BLaER1 (cell line): ENCODE measurements around the gene FURIN.
"Not testable (repeated sequence)": the region's sequence is repeated elsewhere in the genome, so short reads cannot be mapped to it uniquely, and the experiment has no call there.

Experiments used
- H3K27ac ChIP-seq: shearing (Covaris generic); formaldehyde crosslinking; 2 replicates; pipeline ENCODE4 v1.8.1; 2022
- H3K27me3 ChIP-seq: shearing (Covaris generic); formaldehyde crosslinking; 2 replicates; pipeline ENCODE4 v1.8.1; 2022
- H3K36me3 ChIP-seq: shearing (Covaris generic); formaldehyde crosslinking; 2 replicates; pipeline ENCODE4 v1.8.1; 2022
- H3K4me1 ChIP-seq: shearing (Covaris generic); formaldehyde crosslinking; 2 replicates; pipeline ENCODE4 v1.8.1; 2022
- H3K4me2 ChIP-seq: shearing (Covaris generic); formaldehyde crosslinking; 2 replicates; pipeline ENCODE4 v1.8.1; 2022
- H3K4me3 ChIP-seq: shearing (Covaris generic); formaldehyde crosslinking; 2 replicates; pipeline ENCODE4 v1.8.1; 2022
- H3K9ac ChIP-seq: shearing (Covaris generic); formaldehyde crosslinking; 2 replicates; pipeline ENCODE4 v1.8.1; 2022
- H3K9me3 ChIP-seq: shearing (Covaris generic); formaldehyde crosslinking; 2 replicates; pipeline ENCODE4 v1.8.1; 2022
- H4K20me1 ChIP-seq: shearing (Covaris generic); formaldehyde crosslinking; 2 replicates; pipeline ENCODE4 v1.8.1; 2022
- Cebpa-rat ChIP-seq: shearing (Covaris generic); IDR thresholded peaks from 2 replicates; pipeline ENCODE4 v1.8.1; 2022

FURIN gene

GRCh38 chr15:90840157-90840855, 28.1 kb upstream of the FURIN start:
- Histone ChIP-seq H3K27ac (peak overlapping the region; percentile 91), H3K9ac (peak overlapping the region; percentile 81), H3K36me3 (peaks cover 18% of the 10 kb centered on the region; the same call in 1 of the 2 replicates), H3K9me3 (no peaks in the 10 kb centered on the region), H3K4me2 (peak overlapping the region; percentile 90), H3K4me3 (peak overlapping the region; percentile 64), H4K20me1 (peaks cover under 1% of the 10 kb centered on the region; the same call in 1 of the 2 replicates), H3K4me1 (peaks cover 62% of the 10 kb centered on the region), H3K27me3 (no peaks in the 10 kb centered on the region)
- TF ChIP-seq Cebpa-rat: no peak

- peak overlapping the region; percentile 90 for H3K4me2 ChIP-seq
- no peaks in the 10 kb centered on the region for H3K27me3 ChIP-seq
- H4K20me1 ChIP-seq: peaks cover 6% of the 10 kb centered on the region; the same call in 1 of the 2 replicates
- no peak overlapping the region for H3K27ac ChIP-seq
- peaks cover 66% of the 10 kb centered on the region for H3K4me1 ChIP-seq
- peaks cover 18% of the 10 kb centered on the region; the same call in 1 of the 2 replicates for H3K36me3 ChIP-seq
- H3K9ac ChIP-seq: no peak overlapping the region; the same call in 1 of the 2 replicates
- TF ChIP-seq Cebpa-rat: no peak
- H3K4me3 ChIP-seq: no peak overlapping the region; the same call in 1 of the 2 replicates
- H3K9me3 ChIP-seq: no peaks in the 10 kb centered on the region
Observed at GRCh38 chr15:90840954-90841353, 27.4 kb upstream of the FURIN start.

DNA sequence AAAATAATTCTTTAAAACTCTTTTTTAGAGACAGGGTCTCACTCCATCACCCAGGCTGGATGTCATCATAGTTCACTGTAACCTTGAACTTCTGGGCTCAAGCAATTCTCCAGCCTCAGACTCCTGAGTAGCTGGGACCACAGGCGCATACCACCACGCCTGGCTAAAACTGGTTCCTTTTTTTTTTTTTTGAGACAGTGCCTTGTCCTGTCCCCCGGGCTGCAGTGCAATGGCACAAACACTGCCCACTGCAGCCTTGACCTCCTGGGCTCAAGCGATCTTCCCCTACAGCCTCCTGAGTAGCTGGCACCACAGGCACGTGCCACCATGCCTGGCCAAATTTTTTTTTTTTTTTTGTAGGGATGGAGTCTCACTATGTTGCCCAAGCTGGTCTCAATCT, 23.7 kb upstream of the FURIN start:
- Histone ChIP-seq H3K36me3 (peaks cover 18% of the 10 kb centered on the region; the same call in 1 of the 2 replicates), H3K27ac (0 out of 2 replicates have a peak overlapping the region, but pooled peaks have one; percentile 55), H4K20me1 (peaks cover 6% of the 10 kb centered on the region; the same call in 1 of the 2 replicates), H3K4me2 (peak overlapping the region; percentile 47), H3K4me3 (no peak overlapping the region), H3K9ac (no peak overlapping the region), H3K27me3 (no peaks in the 10 kb centered on the region), H3K9me3 (no peaks in the 10 kb centered on the region), H3K4me1 (peaks cover 30% of the 10 kb centered on the region)
- no peak for TF ChIP-seq Cebpa-rat

DNA sequence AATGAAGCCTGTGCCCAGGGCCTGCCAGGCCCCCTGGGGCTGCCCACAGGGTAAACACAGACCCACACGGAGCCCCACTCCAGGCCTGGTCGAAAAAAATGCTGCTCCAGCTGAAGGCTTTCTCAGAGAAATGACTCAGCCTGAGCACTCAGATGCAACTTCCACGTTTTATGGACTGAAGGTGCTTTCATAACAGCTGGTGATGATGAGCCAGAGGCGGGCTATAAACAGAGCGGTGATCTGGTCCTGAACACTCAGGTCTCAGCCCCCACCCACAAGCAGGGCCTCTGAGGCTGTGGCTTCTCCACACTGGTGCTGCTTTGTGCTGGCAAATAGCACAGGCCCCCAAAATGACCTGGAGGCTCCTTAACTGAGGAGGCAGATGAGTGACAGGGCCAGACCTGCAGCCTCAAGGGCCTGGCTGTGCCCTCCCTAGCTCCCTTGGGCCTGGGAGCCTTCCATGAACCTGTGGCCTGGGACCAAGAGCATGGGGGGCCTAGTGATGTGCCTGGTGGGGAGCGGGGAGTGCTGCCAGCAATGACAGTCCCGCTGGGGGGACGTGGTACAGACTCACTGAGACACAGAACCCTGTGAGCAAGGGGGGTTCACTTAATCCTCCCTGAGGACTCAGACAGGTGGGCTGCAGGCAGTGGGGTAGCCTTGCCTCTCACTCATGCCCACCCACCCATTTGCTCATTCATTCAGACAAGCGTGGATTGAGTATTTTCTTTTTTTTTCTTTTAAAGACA, 23.0 kb upstream of the FURIN start:
- no peak for TF ChIP-seq Cebpa-rat
- Histone ChIP-seq H3K9me3 (no peaks in the 10 kb centered on the region), H3K27me3 (no peaks in the 10 kb centered on the region), H3K4me3 (no peak overlapping the region), H3K4me1 (peaks cover 23% of the 10 kb centered on the region), H3K9ac (no peak overlapping the region), H4K20me1 (peaks cover 6% of the 10 kb centered on the region; the same call in 1 of the 2 replicates), H3K27ac (0 out of 2 replicates have a peak overlapping the region, but pooled peaks have one; percentile 55), H3K4me2 (peak overlapping the region; percentile 47), H3K36me3 (peaks cover 18% of the 10 kb centered on the region; the same call in 1 of the 2 replicates)

GRCh38 chr15:90849424-90849823, 19.0 kb upstream of the FURIN start:
- H3K4me2 ChIP-seq, H3K27me3 ChIP-seq, H3K27ac ChIP-seq, H3K9me3 ChIP-seq, H3K9ac ChIP-seq, H3K4me3 ChIP-seq, H3K36me3 ChIP-seq: not testable (repeated sequence)
- Histone ChIP-seq H4K20me1 (peaks cover 16% of the 10 kb centered on the region), H3K4me1 (peaks cover 50% of the 10 kb centered on the region)

DNA sequence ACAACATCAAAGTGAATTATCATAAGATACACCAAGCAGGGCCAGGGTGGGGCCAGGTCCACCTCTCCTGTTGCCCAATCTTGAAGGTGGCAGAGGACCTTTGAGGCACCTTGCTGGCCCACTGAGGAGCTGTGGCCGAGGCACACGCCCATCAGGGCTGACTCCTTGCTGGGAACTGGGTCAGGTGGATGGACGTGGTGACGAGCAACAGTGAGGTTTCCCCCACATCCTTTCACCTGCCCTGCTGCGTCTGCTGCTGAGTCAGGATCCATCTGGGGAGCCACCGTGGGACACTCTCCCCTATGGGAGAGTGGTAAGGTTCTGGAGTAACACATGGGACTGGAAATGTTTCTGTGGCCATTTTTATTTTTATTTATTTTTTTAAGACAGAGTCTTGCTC, 17.3 kb upstream of the FURIN start:
- Histone ChIP-seq H3K9ac (no peak overlapping the region), H3K27ac (no peak overlapping the region), H4K20me1 (peaks cover 10% of the 10 kb centered on the region), H3K36me3 (peaks cover 9% of the 10 kb centered on the region), H3K9me3 (no peaks in the 10 kb centered on the region), H3K4me2 (peak overlapping the region; percentile 84), H3K27me3 (no peaks in the 10 kb centered on the region), H3K4me1 (peaks cover 42% of the 10 kb centered on the region), H3K4me3 (no peak overlapping the region)
- TF ChIP-seq Cebpa-rat: no peak

DNA sequence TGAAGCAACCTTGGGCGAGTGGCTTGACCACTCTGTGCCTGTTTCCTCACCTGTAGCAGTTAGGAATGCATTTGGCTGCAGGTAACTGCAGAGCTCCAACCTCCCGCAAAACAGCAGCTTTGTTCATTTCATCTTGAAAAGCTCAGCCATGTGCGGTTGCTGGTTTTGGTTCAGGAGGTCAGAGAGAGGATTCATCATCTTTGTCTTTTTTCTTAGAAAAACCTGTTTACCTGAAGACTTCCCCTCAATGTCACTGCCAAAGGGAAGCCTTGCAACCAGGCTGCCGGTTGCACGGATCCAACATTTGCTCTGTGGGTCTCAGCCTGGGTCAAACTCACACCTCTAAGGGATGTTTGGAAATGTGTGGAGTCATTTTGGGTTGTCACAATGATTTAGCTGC, 16.4 kb upstream of the FURIN start:
- no peak overlapping the region; the same call in 1 of the 2 replicates for H3K9ac ChIP-seq
- TF ChIP-seq Cebpa-rat: no peak
- peak overlapping the region; percentile 84 for H3K4me2 ChIP-seq
- H3K4me1 ChIP-seq: peaks cover 42% of the 10 kb centered on the region
- no peak overlapping the region for H3K27ac ChIP-seq
- no peaks in the 10 kb centered on the region for H3K27me3 ChIP-seq
- H3K36me3 ChIP-seq: peaks cover 9% of the 10 kb centered on the region
- H4K20me1 ChIP-seq: peaks cover 10% of the 10 kb centered on the region
- no peaks in the 10 kb centered on the region for H3K9me3 ChIP-seq
- no peak overlapping the region for H3K4me3 ChIP-seq

GRCh38 chr15:90855139-90855538, 13.2 kb upstream of the FURIN start:
- no peak overlapping the region for H3K9ac ChIP-seq
- peaks cover 10% of the 10 kb centered on the region for H4K20me1 ChIP-seq
- peaks cover 9% of the 10 kb centered on the region for H3K36me3 ChIP-seq
- no peaks in the 10 kb centered on the region for H3K9me3 ChIP-seq
- no peak for TF ChIP-seq Cebpa-rat
- no peak overlapping the region for H3K4me2 ChIP-seq
- no peak overlapping the region for H3K4me3 ChIP-seq
- peaks cover 42% of the 10 kb centered on the region for H3K4me1 ChIP-seq
- no peaks in the 10 kb centered on the region for H3K27me3 ChIP-seq
- H3K27ac ChIP-seq: no peak overlapping the region

GRCh38 chr15:90857337-90857736, 11.1 kb upstream of the FURIN start:
- Histone ChIP-seq H3K27ac (no peak overlapping the region), H3K4me2 (no peak overlapping the region), H4K20me1 (peaks cover 5% of the 10 kb centered on the region), H3K27me3 (no peaks in the 10 kb centered on the region), H3K36me3 (no peaks in the 10 kb centered on the region), H3K4me1 (peaks cover 26% of the 10 kb centered on the region), H3K4me3 (no peak overlapping the region), H3K9ac (no peak overlapping the region), H3K9me3 (no peaks in the 10 kb centered on the region)
- no peak for TF ChIP-seq Cebpa-rat
